T-helper 1 cell (primary cell): Measurements from ENCODE around the gene TEX19.
"Not testable (repeated sequence)": the region's sequence is repeated elsewhere in the genome, so short reads cannot be mapped to it uniquely, and the experiment has no call there.

ENCODE experiments used
- DNase-seq, 5 donors: peaks; one replicate each; pipeline ENCODE4 v3.0.0-alpha.2; 2012 to 2020

TEX19 gene

GRCh38 chr17:82338858-82339633 is 20.0 kb upstream of the TEX19 start:
- DNase-seq: peak in 1 of 5 donors; percentile 25

DNA sequence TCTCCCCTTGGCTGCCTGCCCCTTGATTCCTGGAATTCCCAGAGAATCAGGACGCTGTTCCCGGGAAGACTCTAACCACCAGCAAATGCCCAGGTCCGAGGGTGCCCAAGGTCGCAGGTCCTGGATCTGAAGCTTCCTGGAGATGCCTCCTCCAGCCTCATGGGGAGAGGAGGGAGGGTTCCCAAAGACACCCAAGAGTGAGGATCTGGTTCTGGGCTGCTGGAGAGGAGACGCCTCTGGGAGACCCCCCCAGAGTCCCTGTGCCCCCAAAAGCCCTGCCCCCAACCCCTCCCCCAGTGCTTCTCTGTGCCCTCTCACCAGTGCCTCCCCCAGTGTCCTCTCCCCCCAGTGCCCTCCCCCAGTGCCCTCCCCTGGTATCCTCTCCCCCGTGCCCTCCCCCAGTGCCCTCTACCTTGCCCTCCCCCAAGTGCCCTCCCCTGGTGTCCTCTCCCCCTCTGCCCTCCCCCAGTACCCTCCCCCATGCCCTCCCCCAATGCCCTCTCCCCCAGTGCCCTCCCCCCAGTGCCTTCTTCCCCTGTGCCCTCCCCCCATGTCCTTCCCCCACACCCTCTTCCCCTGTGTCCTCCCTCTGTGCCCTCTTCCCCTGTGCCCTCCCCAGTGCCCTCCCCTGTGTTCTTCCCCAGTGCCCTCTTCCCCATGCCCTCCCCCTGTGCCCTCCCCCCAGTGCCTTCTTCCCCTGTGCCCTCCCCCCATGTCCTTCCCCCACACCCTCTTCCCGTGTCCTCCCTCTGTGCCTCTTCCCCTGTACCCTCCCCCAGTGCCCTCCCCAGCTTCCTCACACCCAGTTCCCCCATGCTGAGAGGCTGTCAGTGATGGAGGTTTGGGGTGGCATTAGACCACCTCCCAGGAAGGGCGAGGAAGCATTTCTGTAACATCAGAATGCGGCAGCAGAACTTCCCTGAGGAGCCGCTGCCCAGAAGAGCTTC is 19.1 kb upstream of the TEX19 start:
- no peak for DNase-seq

GRCh38 chr17:82342361-82343079 is 16.5 kb upstream of the TEX19 start:
- DNase-seq: no peak

DNA sequence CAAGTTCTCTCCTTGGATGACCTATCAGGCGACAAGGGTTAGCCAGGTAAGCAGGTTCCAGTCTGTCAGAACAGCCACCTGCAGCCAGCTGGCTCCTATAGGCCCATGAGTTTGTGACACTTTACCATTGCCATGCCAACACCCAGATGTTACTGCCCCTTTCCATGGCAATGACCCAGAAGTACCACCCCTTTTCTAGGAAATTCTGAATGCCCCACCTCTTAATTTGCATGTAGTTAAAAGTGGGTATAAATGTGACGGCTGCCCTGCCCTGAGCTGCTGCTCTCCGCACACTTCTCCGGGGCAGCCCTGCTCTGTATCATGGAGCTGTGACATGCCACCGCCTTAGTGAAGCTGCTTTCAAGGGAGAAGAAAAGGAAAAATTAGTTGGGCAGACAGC is 15.5 kb upstream of the TEX19 start:
- DNase-seq: no peak

DNA sequence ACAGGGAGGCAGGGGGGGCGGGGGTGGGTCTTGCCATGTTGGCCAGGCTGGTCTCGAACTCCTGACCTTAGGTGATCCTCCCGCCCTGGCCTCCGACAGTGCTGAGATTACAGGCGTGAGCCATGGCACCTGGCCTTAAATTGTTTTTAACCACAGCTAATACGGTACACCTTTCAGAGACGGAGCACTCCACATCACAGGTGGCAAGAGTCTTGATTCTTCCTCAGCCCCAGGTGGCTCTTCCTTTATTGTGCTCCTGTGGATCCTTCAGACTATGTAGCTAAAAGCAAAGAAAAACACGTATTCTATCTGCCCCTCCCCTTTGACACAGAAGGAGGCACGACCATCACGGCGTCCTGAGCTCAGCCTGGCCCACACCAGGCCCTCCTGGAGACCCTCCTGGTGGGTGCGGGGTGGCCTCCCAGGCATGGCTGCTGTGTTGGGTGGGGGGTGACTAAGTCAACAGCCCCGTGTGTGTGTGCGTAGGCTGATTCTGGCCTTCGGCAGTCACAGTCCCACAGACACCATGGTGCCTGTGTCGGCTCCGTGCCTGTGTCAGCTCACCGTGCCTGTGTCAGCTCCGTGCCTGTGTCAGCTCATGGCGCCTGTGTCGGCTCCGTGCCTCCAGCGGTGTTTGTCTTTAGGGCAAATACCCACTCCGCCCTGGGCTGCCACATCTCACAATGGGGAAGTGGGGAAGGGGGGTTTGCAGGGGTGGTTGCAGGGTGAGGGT is 14.7 kb upstream of the TEX19 start:
- DNase-seq: no peak

DNA sequence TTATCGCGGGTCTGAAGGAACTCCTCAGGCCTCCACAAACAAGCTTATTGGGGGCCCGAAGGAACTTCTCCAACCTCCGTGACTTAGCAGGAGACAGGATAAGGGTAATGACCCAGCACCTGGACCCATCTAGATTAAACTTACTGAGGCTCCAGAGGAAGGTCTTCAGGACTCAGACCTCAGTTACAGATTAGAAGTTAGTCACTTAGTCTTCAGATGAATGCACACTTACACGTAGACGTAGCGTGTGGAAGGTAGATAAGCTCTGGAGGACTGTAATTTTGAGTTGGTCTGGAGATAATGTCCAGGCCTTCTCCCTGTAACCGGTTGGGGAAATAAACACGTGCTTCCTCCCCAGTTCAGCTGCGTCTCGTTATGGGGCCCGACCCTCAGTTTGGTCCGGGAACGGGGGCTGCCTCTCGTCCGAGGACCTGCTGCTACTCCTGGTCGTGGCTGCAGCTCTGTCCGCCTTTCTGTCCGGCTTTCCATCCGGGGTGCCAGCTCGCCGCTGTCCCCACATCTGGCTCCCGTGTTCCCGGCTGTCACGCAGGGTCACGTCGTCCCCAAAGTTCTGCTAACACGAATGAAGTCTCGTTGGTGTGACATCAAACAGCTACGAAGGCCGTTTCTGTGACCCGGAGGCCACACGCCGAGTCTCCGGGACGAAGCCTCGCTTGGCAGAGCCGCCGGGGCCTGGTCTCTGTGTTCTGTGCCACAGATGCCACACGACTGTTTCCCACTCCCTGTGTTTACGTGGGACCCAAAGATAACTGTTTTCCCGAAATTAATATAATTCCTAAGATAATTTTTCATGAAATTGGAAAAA is 13.7 kb upstream of the TEX19 start:
- no peak for DNase-seq

- no peak for DNase-seq
These were observed 12.4 kb upstream of the TEX19 start for GRCh38 chr17:82346342-82347300.

GRCh38 chr17:82347994-82348393 is 11.1 kb upstream of the TEX19 start:
- DNase-seq: not testable (repeated sequence)

DNA sequence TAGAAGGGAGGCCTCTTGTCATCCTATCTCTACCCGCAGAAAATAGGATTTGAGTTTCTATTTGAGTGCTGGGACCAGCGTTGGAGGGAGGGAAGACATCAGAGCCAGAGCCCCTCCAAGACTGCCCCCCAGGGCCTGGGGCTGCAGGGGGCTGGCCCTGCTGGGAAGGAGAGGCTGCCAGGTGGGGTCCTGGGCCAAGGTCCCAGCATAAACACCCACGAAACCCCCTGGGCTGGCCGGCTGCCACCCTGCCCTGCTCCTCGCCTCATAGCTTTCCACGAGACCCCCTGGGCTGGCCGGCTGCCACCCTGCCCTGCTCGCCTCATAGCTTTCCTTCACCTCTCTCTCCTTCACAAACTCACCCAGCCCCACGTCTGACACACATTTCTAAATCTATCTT is 10.6 kb upstream of the TEX19 start:
- no peak for DNase-seq

DNA sequence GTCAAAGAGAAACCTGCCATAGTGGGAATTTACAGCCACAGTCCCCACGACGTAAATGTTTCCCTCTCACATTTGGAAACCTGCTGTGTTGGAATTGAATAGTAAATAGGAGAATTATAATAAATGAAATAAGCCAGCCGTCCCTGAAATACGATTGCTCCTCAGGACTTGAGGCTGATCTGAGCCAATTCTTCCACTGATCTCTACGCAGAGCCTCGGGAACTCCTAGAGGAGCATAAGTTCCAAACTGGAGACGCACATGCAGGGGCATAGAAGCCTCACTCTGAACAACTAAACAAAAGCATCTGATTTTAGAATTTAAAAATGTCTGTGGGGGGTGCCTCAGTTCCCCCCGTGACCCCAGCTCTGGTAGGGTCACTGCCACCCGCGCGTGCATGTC is 10.2 kb upstream of the TEX19 start:
- DNase-seq: no peak

DNA sequence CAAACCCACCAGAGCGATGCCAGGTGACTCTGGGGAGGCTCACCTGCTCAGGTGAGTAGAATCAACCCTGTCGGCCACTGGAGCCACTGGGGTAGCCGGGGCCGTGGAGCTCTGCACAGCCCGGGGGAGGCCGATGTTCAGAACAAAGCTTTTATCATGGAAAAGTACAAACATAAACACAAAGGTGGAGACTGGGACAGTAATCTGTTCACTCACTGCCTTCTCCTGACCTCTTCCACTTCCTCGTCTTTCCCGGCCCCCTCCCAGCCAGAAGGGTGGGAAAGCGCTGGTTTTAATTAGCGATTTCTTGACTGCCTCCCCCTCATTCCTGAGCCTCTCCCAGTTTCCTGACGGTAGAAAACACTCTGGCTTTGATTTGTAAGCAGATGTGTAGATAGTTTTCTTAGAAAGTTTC is 9.8 kb upstream of the TEX19 start:
- DNase-seq: no peak

DNA sequence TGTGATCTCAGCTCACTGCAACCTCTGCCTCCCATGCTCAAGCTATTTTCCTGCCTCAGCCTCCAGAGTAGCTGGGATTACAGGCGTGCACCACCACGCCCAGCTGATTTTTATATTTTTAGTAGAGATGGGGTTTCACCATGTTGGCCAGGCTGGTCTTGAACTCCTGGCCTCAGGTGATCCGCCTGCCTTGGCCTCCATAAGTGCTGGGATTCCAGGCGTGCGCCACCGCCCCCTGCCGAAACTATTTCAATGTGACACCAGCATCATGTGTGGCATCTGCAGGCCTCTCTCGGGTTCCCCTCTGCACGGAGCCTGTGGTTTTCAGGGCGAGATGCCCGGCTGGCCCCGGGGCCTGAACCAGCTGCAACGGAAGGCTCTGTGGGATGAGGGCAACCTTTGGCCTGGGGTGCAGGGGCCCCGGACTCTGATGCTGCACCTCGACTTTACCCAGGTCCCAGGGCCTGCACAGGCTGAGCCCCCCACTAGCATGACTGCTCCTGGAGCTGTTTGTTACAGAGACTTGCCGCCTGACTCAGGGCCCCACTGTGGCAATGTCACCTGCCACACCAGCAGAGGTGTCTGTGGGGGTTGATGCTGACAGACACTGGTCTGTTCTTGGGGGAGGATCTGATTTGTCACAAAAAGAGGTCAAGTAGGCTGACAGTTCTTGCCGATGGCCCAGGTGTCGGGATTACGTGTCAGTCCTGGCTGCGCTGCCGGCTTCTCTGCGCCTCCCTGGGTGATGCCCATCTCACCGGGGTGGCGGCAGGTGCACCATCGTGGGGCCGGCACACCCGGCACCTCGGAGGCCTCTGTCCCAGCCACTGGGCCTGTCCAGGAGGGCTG is 8.6 kb upstream of the TEX19 start:
- DNase-seq: peak in 1 of 5 donors; percentile 52

- no peak for DNase-seq
These were observed 7.8 kb upstream of the TEX19 start for GRCh38 chr17:82351254-82351712.

- DNase-seq: peak; percentile 51 to 84 (median 74)
These were observed 7.1 kb upstream of the TEX19 start for GRCh38 chr17:82351713-82352488.

GRCh38 chr17:82353484-82353883 is 5.6 kb upstream of the TEX19 start:
- DNase-seq: no peak

GRCh38 chr17:82354804-82355308 is 4.2 kb upstream of the TEX19 start:
- no peak for DNase-seq

GRCh38 chr17:82355770-82356427 is 3.1 kb upstream of the TEX19 start:
- DNase-seq: no peak
